K562 (cell line): ENCODE measurements around the gene AIPL1. TPM values are rescaled to one million over a fixed set of nuclear protein-coding genes. Genes with fewer than 3 reads are reported as not detected.

Source experiments
- MTF1 ChIP-seq: fragments of 250-450 bp; sonication (Bioruptor Pico); IDR thresholded peaks from 2 replicates; pipeline ENCODE4 v1.9.0; 2021; ENCODE audit warnings: moderate library complexity, mild to moderate bottlenecking, inconsistent platforms, borderline replicate concordance
- NFRKB ChIP-seq: fragments of 450-650 bp; IDR thresholded peaks from 2 replicates; pipeline ENCODE4 v1.6.1; 2016; ENCODE audit warnings: low read depth
- NFXL1 ChIP-seq: fragments of 450-650 bp; formaldehyde crosslinking; IDR thresholded peaks from 2 replicates; pipeline ENCODE4 v1.4.0; 2021; ENCODE audit warnings: mild to moderate bottlenecking
- ZBED1 ChIP-seq: IDR thresholded peaks from 2 replicates; pipeline ENCODE4 v1.6.1; 2014
- ZNF121 ChIP-seq: sonication (generic); formaldehyde crosslinking; conservative IDR thresholded peaks from 2 replicates; pipeline ENCODE4 v1.8.0; 2022; ENCODE audit warnings: missing genetic modification reagents
- ZNF436 ChIP-seq: fragments of 250-450, 450-650 bp; sonication (Bioruptor Pico); formaldehyde crosslinking; IDR thresholded peaks from 2 replicates; pipeline ENCODE4 v1.7.0; 2020; ENCODE audit warnings: mild to moderate bottlenecking
- ZNF75A ChIP-seq: fragments of 450-650 bp; formaldehyde crosslinking; IDR thresholded peaks from 2 replicates; pipeline ENCODE4 v1.4.0; 2020; ENCODE audit warnings: mild to moderate bottlenecking
- ZSCAN32 ChIP-seq: fragments of 450-650 bp; formaldehyde crosslinking; IDR thresholded peaks from 2 replicates; pipeline ENCODE4 v1.4.0; 2020; ENCODE audit warnings: mild to moderate bottlenecking, moderate library complexity
- polyA plus RNA-seq, 8 experiments: library from polyadenylated mRNA; depleted of rRNA in 4 of 8; stranded (reverse) in 5 of 8; unstranded in 3 of 8; fragments of >200 nt; fragmentation: Nextera tagmentation in 2 of 8; fragmentation: Illumina TruSeq in 1 of 8; extraction: Ambion mirVana in 2 of 8; extraction: Trizol in 1 of 8; gene quantifications; 2 replicates each; pipeline versions ENCODE4 v1.2.1 to v1.2.3, GENCODE V29; 2011 to 2014; ENCODE audit warnings: inconsistent platforms in 1 of 8, missing spikeins in 1 of 8
- total RNA-seq, 7 experiments: library from RNA; depleted of rRNA in 6 of 7; stranded (reverse); fragments of >200 nt in 6 of 7; fragmentation: Illumina TruSeq in 2 of 7; extraction: Trizol in 2 of 7; gene quantifications; 2 replicates each; pipeline versions ENCODE4 v1.2.1 to v1.2.3, GENCODE V29; 2011 to 2021; ENCODE audit warnings: low replicate concordance in 1 of 7
- TF ChIP-seq, protein P1 (sequence below), 2 experiments: fragments of 450-650 bp in 1 of 2; sonication (generic) in 1 of 2; formaldehyde crosslinking in 1 of 2; IDR thresholded peaks in 1 of 2; conservative IDR thresholded peaks in 1 of 2; 2 replicates each; pipeline versions ENCODE4 v1.6.1 to v1.8.1; 2016 to 2023; ENCODE audit warnings: mild to moderate bottlenecking in 2 of 2, moderate library complexity in 2 of 2, inconsistent platforms in 1 of 2, missing genetic modification reagents in 1 of 2

The AIPL1 gene
- total and polyA plus RNA-seq, 9 of the 15 experiments (the other 6 are each of a cell fraction or from before 2014, with no cell fraction given): not detected

DNA sequence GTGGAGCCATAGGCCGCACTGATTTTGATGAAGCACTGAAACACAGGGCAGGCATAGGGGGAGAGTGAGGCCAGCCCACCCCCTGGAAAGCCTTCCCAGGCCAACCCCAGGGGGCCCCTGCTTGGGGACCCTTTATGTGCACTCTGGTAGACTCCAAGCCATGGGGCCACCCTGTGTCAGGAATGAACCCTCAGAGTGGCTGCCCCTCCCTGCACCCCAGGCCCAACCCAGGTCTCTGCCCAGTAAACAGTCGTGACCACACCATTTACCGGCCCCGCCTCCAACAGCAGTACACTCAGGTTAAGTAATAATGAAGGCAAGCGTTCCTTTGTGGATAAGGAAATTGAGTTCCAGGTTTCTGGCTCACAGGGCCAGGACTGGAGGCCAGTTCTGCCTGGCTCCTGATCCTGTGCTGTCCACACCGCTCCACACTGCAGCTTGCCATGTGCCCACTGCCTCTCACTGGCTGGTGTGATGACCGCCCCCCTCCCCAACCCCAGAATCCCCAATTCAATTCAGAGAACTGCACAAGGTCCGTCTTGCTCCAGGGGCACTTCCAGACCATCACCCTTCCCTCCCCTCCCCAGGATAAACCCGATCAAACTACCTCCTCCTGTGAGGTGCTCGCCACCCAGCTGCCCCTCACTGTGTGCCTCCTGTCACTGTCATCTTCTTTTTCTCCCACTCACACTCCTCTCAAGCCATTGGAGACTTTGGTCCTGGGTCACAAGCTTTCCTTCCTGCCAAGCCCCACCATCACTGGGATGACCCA is 23.0 kb upstream of the AIPL1 start (continued):
- TF ChIP-seq ZSCAN32 (CRISPR knock-in tag) (no peak), ZNF436 (CRISPR knock-in tag) (no peak), ZNF121 (no peak), NFRKB (no peak), MTF1 (no peak), ZNF75A (CRISPR knock-in tag) (no peak), ZBED1 (no peak), NFXL1 (CRISPR knock-in tag) (no peak)
- TF ChIP-seq, protein P1, sequence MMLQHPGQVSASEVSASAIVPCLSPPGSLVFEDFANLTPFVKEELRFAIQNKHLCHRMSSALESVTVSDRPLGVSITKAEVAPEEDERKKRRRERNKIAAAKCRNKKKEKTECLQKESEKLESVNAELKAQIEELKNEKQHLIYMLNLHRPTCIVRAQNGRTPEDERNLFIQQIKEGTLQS (IDR thresholded peaks at IDR 0.05): no peak
- TF ChIP-seq, protein P1 (CRISPR knock-in tag; conservative IDR thresholded peaks at IDR 0.05): no peak
